Left renal cortex interstitium (tissue), 4 donors: Measurements from ENCODE around the gene SLC30A3. TPM values are rescaled to one million over a fixed set of nuclear protein-coding genes. Genes with fewer than 3 reads are reported as not detected.

Source experiments
- DNase-seq, 4 donors: peaks; one replicate each; pipeline ENCODE4 v3.0.0-alpha.2; 2013; ENCODE audit warnings: low read depth in 4 of 4, low spot score in 2 of 4, missing footprints in 1 of 4
- polyA plus RNA-seq, 4 donors: library from polyadenylated mRNA; unstranded; fragments of 120-200 nt; gene quantifications; one replicate each; pipeline ENCODE4 v1.2.1, GENCODE V29; 2013; ENCODE audit not compliant: insufficient read length in 4 of 4

SLC30A3 gene
- polyA plus RNA-seq, 4 donors = 5.3 to 11.2 (median 7.0) TPM

DNA sequence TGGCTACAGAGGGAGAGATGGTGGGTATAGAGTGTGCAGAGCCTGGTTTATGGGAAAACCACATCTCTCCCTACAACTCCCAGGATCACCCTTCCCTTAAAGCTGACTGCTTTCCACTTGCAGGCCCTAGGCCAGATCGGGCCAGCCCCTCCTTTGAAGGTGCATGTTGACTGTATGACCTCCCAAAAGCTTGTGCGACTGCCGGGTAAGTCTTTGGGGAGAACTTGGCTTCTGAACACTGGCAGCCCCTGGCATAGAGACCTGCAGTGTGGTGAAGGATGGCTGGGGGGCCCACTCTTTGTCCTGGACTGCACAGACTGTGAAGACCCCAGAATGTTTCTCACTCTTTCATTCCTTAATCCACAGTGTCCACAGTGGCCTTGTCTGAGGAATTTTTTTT lies 26.2 kb downstream of the SLC30A3 start:
- DNase-seq = no peak

DNA sequence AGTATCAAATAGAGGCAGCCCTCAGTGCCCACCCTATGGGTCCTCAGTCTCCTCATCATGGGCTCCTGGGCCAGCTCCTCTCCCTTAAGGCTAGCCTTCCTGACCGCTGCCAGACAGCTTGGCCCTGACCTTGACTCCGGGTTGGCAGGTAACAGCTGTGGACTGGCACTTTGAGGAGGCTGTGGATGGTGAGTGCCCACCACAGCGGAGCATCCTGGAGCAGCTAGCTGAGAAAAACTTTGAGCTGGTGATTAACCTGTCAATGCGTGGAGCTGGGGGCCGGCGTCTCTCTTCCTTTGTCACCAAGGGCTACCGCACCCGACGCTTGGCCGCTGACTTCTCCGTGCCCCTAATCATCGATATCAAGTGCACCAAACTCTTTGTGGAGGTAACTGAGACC lies 26.7 kb downstream of the SLC30A3 start:
- no peak for DNase-seq

DNA sequence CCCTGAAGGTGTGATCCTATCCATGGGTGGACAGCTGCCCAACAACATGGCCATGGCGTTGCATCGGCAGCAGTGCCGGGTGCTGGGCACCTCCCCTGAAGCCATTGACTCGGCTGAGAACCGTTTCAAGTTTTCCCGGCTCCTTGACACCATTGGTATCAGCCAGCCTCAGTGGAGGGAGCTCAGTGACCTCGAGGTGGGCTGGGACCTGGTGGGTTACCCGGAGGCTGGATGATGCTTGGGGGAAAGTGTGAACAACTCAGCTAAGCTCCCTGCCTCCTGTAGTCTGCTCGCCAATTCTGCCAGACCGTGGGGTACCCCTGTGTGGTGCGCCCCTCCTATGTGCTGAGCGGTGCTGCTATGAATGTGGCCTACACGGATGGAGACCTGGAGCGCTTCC lies 29.5 kb downstream of the SLC30A3 start:
- DNase-seq = no peak

DNA sequence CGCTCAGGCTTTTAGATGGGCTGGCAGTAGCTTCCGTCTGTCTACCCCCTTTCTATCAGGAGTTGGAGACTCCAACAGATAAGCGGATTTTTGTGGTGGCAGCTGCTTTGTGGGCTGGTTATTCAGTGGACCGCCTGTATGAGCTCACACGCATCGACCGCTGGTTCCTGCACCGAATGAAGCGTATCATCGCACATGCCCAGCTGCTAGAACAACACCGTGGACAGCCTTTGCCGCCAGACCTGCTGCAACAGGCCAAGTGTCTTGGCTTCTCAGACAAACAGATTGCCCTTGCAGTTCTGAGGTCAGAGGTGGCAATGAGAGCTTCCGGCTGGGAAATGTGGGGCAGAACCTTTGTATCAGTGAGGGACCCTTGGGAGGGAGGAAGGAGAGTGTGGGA lies 30.9 kb downstream of the SLC30A3 start:
- no peak for DNase-seq

DNA sequence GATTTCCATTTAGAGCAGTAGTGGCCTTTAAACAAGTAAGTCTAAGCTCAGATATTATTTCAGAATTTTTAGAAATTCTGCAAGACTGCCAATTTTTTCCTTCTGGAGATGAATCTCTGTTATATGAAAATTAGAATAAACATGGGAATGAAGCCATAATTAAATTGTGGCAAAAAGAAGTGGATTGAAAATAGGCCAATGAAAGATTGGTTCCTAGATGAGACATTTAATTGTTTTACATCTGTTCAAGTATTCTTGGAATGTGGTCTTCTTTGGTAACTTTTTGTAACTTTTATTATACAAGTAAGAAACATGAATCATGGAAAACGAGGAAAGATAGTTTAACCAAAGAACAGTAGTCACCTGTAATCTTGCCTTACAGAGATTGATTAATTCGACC lies 35.3 kb downstream of the SLC30A3 start:
- no peak for DNase-seq

DNA sequence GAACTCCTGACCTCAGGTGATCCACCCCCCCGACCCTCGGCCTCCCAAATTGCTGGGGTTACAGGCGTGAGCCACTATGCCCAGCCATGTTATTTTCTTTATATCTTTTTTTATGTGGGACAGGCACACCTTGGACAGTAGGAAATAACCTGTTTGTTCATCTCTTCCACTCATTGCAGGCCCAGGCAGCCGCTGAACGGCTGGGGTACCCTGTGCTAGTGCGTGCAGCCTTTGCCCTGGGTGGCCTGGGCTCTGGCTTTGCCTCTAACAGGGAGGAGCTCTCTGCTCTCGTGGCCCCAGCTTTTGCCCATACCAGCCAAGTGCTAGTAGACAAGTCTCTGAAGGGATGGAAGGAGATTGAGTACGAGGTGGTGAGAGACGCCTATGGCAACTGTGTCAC lies 37.3 kb downstream of the SLC30A3 start:
- no peak for DNase-seq

DNA sequence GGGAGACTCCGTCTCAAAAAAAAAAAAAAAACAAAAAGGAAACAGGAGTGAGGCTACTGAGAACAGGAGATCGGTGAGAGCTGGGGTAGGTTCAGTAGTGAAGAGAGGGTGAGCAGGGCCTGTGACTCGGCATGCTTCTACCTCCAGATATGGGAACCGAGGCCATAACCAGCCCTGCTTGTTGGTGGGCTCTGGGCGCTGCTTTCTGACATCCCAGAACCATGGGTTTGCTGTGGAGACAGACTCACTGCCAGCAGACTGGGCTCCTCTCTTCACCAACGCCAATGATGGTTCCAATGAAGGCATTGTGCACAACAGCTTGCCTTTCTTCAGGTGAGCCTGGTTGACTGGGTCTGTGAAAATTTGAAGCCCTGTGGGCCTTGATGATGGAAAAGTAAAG lies 39.4 kb downstream of the SLC30A3 start:
- no peak for DNase-seq

DNA sequence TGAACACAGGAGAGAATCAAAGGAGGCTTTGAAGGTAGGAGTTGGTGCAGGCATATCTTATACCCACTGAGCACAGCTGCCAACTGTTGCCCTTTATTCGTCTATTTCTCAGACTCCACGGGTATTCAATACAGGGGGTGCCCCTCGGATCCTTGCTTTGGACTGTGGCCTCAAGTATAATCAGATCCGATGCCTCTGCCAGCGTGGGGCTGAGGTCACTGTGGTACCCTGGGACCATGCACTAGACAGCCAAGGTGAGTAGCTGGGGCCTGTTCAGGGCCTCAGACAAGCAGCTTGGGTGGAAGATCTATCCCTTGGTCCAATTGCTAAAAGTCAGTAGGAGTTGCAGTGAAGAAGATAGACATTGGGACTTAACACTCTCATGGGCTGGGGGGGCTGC lies 40.4 kb downstream of the SLC30A3 start:
- no peak for DNase-seq

DNA sequence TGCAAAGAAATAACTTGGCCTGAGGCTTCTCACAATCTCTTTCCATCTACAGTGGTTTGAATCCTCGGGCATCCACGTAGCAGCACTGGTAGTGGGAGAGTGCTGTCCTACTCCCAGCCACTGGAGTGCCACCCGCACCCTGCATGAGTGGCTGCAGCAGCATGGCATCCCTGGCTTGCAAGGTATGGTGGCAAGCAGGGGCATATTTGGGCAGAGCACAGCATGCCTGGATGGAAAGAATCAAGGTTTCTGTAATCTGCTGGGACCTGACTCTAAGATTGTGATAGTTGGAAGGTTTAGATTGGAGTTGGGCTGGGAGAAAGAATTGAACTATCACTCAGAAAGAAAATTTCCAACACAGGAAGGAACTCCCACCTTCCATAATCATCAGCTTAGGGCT lies 41.7 kb downstream of the SLC30A3 start:
- DNase-seq = no peak

DNA sequence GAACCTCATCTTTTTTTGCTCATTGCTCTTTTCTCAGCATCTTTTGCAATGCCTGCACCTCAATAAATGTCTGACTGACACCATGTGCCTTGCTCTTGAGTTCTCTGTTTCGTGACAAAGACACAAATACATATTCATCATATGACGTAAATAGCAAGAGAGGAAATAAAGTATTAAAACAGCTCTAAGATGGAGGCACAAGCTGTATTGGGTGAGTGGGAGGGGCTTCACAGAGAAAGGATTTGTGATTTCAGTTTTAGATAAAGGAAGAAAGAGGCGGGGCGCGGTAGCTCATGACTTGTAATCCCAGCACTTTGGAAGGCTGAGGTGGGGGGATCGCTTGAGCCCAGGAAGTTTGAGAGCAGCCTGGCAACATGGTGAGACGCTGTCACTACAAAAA lies 42.8 kb downstream of the SLC30A3 start:
- DNase-seq = no peak

DNA sequence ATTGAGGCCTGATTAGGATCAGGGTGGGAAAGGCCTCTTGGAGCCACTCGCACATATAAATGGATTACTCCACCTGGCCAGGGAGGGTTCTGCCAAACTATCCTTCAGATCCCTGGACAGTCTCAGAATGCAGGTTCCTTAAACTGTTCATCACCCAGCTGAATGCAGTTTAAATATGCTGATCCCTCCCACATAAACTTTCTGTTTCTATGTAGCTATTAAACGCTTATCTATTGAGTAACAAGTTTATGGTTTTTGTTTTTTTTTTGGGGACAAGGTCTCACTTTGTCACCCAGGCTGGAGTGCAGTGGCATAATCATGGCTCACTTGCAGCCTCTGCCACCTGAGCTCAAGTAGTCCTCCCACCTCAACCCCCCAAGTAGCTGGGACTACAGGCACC lies 43.8 kb downstream of the SLC30A3 start:
- no peak for DNase-seq

DNA sequence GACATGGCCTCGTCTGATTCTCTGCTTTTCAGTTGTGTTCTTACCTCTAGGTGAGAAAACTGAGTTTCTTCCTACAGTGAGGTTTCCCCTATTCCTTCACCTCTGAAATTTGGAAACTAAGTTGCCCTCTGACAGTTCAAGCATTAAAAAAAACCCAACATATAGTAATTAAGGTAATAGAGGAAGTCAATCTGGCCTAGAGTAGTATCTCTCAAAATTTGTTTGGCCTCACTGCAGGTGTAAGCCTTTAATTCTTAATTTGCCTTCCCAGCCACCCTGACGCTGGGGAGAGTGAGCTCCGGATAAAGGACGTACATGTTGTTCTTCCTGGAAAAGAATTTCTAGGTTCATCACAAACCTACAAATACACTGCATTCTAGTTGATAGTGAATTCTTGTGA lies 44.2 kb downstream of the SLC30A3 start:
- no peak for DNase-seq

DNA sequence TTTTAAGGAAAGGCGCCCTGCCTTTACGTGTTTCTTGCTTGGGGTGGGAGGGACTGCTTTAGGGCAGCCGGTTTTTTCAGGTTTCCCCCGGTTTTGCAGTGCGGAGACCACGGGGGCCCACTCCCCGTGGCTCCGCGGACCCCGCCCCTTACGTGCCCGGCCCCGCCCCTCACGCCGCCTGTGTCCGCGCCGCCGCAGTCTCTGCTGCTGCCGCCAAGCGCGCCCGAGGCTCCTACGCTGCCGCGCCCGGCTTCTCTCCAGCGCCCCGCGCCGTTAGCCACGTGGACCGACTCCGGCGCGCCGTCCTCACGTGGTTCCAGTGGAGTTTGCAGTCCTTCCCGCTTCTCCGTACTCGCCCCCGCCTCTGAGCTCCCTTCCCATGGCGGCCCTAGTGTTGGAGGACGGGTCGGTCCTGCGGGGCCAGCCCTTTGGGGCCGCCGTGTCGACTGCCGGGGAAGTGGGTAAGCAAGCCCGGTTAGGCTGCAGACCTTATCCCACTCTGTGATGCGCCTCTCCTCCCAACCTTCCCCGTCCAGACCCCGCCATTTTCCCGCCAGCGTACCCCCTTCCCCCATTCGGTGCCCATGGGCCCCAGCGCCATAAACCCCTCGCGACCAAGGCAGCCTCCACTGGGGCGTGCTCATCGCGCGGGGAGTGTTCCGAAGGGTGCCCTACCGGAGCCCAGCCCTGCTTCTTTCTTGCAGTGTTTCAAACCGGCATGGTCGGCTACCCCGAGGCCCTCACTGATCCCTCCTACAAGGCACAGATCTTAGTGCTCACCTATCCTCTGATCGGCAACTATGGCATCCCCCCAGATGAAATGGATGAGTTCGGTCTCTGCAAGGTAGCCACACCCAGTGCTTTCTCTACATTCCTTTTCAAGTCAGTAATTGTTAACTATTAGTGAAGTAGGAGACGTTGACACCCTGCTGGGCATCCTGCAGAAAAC lies 45.4 kb downstream of the SLC30A3 start, which contains the start of gene CAD:
TSS of gene CAD (plus strand) at position 197 of the 949 bp plus-strand sequence. CDS start at position 380, 183 bp downstream.
- DNase-seq = peak; percentile 23 to 68 (median 62)

DNA sequence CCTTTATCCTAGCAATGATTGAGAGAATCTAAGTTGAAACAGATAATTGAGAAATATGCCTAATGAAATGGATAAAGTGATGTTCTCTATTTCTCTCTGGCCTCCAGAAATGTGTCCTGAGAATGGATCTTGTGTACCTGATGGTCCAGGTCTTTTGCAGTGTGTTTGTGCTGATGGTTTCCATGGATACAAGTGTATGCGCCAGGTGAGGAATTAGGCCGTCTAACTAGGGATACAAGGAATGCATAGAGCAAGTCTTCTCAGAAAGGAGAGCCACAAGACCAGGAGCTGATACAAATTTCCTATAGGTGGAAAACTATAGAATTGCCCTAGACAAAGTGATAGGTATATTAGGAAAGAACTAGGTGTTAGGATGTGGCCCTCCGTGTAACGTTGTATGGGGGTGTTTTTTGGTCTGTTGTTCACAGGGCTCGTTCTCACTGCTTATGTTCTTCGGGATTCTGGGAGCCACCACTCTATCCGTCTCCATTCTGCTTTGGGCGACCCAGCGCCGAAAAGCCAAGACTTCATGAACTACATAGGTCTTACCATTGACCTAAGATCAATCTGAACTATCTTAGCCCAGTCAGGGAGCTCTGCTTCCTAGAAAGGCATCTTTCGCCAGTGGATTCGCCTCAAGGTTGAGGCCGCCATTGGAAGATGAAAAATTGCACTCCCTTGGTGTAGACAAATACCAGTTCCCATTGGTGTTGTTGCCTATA lies 46.3 kb downstream of the SLC30A3 start:
- no peak for DNase-seq

DNA sequence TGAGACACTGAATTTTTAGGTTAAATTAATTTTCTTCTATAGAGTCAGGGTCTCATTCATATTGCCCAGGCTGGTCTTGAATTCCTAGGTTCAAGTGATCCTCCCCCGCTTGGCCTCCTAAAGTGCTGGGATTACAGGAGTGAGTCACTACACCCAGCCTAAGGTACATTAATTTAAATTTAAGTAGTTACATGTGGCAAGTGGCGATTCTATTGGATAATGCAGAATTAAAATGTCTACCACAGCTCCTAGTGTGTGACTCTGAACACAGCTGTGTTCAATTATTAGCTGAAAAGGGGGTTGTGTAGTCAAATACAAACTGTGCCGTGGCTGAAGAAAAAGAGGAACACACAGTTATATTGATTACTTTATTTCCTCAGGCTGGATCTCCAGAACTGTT lies 47.9 kb downstream of the SLC30A3 start:
- DNase-seq = no peak

DNA sequence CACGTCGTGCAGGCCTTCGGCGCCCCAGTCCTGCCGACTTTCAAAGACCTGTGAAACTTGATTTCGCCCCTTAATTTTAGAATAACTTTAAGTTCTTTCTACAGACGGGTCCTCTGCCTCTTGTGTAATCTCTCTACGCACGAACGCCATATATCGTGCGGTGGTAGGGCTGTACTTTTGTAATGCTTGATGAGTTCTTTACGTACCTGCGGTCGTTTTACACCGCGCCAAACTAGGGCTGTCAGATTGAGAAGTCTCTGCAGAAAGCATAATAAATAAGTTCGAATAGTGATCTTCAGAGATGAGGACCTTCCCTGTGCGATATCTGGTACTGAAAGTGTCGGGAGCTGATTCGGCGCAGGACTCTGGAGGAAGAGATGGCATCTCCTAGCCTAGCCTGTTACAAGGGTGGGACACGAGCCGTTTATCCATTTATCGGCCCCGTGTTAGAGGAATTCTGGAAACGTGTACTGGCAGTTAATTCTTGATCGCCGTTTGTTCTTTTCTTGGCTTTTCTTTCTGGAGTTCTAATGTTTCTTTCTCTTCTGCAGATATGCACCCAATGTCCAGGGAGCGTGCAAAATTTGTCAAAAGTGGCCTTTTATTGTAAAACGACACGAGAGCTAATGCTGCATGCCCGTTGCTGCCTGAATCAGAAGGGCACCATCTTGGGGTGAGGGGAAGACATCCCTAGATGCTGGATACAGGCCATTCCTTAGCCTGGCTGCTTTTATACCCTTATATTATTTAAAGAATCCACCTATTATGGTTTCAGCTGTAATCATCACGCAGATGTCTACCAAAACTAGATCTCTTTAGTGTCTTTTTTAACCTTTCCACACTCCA lies 50.0 kb downstream of the SLC30A3 start:
- DNase-seq = peak in 1 of 4 donors; percentile 50

DNA sequence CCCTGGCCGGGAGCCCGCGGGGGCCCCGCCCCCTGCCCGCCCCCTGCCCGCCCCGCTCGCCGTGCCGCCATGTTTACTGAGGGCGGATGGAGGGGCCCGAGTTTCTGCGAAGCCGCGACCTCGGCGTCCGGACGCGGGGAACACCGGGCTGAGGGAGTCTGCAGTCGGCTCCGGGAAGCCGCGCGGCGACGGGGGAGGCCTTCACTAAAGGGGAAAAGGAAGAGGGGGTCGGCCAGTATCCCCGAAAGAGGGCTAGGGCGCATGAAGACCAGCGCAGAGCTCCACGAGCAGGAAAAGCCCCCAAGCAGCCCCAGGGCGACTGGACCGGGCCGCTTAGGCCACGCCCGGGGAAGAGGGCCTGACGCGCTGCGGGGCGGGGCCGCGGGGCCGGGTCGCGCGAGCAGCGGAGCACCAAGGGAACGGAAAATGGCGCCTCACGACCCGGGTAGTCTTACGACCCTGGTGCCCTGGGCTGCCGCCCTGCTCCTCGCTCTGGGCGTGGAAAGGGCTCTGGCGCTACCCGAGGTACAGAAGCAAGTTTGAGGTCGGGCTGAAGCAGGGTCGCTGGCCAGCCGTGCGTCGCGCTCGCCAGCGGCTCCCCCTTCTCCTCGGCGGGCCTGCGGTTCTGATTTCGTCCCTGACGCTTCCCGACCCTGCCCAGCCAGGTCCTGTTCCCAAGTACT lies 50.8 kb downstream of the SLC30A3 start, which contains the start of the genes ATRAID and SLC5A6:
TSS of gene ATRAID (plus strand) at position 99 of the 683 bp plus-strand sequence. CDS start at position 427, 328 bp downstream.
TSS of gene SLC5A6 (minus strand) at position 326 of the 683 bp plus-strand sequence. CDS start 4,618 bp downstream, outside the sequence.
- DNase-seq = peak; percentile 82 to 92 (median 88)

DNA sequence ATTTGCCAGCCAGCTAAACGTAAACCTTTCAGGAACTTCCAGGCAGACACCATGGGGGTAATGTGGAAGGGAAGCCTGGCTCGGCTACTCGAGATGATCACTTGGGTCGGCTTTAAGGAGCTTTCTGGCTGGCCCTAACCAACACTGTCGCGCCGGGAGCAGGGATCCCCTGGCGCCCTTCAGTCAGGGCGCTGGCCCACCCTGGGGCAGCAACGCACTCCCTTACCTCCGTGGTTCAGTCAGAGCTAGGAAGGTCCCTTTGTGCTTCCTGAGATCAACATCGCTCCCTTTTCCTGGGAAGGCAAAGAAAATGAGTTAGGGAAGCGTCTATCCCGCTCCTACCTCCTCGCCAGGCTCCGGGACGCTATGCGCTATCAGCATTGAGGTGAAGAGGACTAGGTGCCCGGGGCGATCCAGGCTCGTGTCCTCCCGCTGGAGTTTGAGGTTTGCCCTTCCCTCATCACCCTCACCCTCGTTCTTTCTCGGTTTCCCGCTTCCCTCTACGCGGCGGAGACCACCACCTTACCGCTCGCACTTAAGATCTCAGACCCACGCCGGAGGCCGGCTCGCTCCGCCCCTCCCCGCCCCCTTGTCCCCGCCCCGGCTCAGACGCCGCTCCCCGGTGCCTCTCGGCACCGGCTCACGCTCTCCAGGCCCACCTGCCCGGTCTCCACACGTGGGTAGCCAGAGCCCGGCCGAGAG lies 51.5 kb downstream of the SLC30A3 start:
- no peak for DNase-seq
